Gastroesophageal sphincter (tissue), 3 donors: Measurements from ENCODE around the gene CDC45.

Experiments
- CTCF ChIP-seq, 4 experiments: fragments of 200-600 bp in 2 of 4; fragments of 450-650 bp in 2 of 4; sonication (generic) in 1 of 4; IDR thresholded peaks; one replicate each; pipeline ENCODE4 v1.5.1; 2017 to 2019; ENCODE audit warnings: antibody characterized with exemption in 4 of 4, mild to moderate bottlenecking in 2 of 4, moderate library complexity in 2 of 4
- EP300 ChIP-seq: sonication (generic); formaldehyde crosslinking; IDR thresholded peaks from one replicate; pipeline ENCODE4 v1.6.1; 2017; ENCODE audit warnings: antibody characterized with exemption, mild to moderate bottlenecking
- POLR2A ChIP-seq, 2 donors: fragments of 450-650 bp; IDR thresholded peaks; one replicate each; pipeline ENCODE4 v1.6.1; 2017; ENCODE audit warnings: antibody characterized with exemption in 2 of 2, mild to moderate bottlenecking in 2 of 2, moderate library complexity in 1 of 2
- POLR2AphosphoS5 ChIP-seq: sonication (generic); formaldehyde crosslinking; IDR thresholded peaks from one replicate; pipeline ENCODE4 v1.6.1; 2017; ENCODE audit warnings: antibody characterized with exemption

GRCh38 chr22:19517171-19517500, 37.4 kb downstream of the CDC45 start:
- TF ChIP-seq CTCF (IDR thresholded peaks at IDR 0.05), result no peak
- TF ChIP-seq POLR2A (IDR thresholded peaks at IDR 0.05), result no peak
- TF ChIP-seq EP300, result no peak
- TF ChIP-seq POLR2AphosphoS5, result no peak
